Activated naive CD4-positive, alpha-beta T cell treated with anti-CD3 and anti-CD28 coated beads, Interleukin-2, amount 50 U/mL, for 72 hours (primary cell): ENCODE measurements around the gene EYA3. TPM values are rescaled to one million over a fixed set of nuclear protein-coding genes. Genes with fewer than 3 reads are reported as not detected.

Experiments
- ATAC-seq, 2 donors: fragments of 150-1000 bp; cut with Tn5 transposase; 2 replicates each; pipeline ENCODE4 v1.10.0; 2021; ENCODE audit warnings: mild to moderate bottlenecking in 2 of 2, moderate library complexity in 2 of 2
- DNase-seq, 2 donors: peaks; one replicate each; pipeline ENCODE4 v3.0.0; 2021 to 2022; ENCODE audit warnings: low spot score in 2 of 2
- H3K27ac Mint-ChIP-seq, 2 donors: one replicate each; pipeline ENCODE4 v1.8.0; 2022; ENCODE audit warnings: mild to moderate bottlenecking in 2 of 2, mixed read lengths in 2 of 2
- H3K36me3 Mint-ChIP-seq, 2 donors: one replicate each; pipeline ENCODE4 v1.8.0; 2022; ENCODE audit warnings: mixed read lengths in 2 of 2
- H3K9me3 Mint-ChIP-seq, 2 donors: one replicate each; pipeline ENCODE4 v1.8.0; 2022; ENCODE audit warnings: mixed read lengths in 2 of 2
- total RNA-seq, 2 donors: library from RNA; stranded (reverse); gene quantifications; one replicate each; pipeline ENCODE4 v1.2.3, GENCODE V29; 2022

EYA3 gene
- total RNA-seq, 2 donors from 2014 or later = 33.1 to 34.4 TPM

DNA sequence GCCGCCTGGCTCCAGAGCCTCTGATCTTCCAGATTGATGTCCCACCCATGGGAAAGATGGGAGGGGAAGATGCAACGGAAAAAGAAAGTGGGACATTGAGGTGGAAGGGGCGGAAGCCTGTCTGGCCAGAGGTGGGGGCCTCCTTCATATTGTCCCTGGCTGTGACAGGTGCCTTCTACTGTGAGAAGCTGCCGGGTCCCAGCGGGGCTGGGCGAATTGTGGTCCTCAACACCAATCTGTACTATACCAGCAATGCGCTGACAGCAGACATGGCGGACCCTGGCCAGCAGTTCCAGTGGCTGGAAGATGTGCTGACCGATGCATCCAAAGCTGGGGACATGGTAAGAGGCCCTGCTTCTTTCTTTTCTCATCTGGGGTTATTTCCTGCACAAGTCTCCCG, 134.2 kb downstream of the EYA3 start:
- DNase-seq = no peak
- Mint-ChIP-seq H3K9me3 (no peaks in the 10 kb centered on the region), H3K27ac (no peak overlapping the region), H3K36me3 (no peaks in the 10 kb centered on the region)
- ATAC-seq = no peak

- H3K36me3 Mint-ChIP-seq = no peaks in the 10 kb centered on the region
- no peak overlapping the region for H3K27ac Mint-ChIP-seq
- H3K9me3 Mint-ChIP-seq = no peaks in the 10 kb centered on the region
- ATAC-seq (no peak), DNase-seq (no peak)
Measured at GRCh38 chr1:27952147-27952546, 136.3 kb downstream of the EYA3 start.

- H3K27ac Mint-ChIP-seq = no peak overlapping the region
- no peak for DNase-seq
- ATAC-seq = no peak
- H3K36me3 Mint-ChIP-seq = no peaks in the 10 kb centered on the region
- no peaks in the 10 kb centered on the region for H3K9me3 Mint-ChIP-seq
Measured at GRCh38 chr1:27951396-27951795, 137.0 kb downstream of the EYA3 start.

GRCh38 chr1:27949027-27949426, 139.4 kb downstream of the EYA3 start:
- no peak overlapping the region for H3K27ac Mint-ChIP-seq
- no peaks in the 10 kb centered on the region for H3K36me3 Mint-ChIP-seq
- no peak for DNase-seq
- ATAC-seq = no peak
- H3K9me3 Mint-ChIP-seq = no peaks in the 10 kb centered on the region

DNA sequence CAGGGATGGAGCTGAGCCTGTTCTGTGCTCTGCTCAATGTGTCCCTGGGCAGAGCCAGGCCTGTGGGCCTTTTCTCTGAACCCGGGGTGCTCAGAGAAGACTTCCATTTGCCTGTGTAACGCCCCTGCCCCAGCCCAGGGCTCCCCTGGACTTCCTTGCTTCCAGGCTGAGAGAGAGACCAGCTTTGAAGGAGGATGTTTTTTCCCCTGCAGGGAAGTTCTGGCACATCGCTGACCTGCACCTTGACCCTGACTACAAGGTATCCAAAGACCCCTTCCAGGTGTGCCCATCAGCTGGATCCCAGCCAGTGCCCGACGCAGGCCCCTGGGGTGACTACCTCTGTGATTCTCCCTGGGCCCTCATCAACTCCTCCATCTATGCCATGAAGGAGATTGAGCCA, 143.4 kb downstream of the EYA3 start:
- Mint-ChIP-seq H3K36me3 (no peaks in the 10 kb centered on the region), H3K27ac (peak overlapping the region in 1 of 2 donors; percentile 82), H3K9me3 (no peaks in the 10 kb centered on the region)

GRCh38 chr1:27941671-27942540, 146.5 kb downstream of the EYA3 start:
- peak overlapping the region in 1 of 2 donors; percentile 79 for H3K27ac Mint-ChIP-seq
- DNase-seq = no peak
- no peak for ATAC-seq
- H3K9me3 Mint-ChIP-seq = no peaks in the 10 kb centered on the region
- no peaks in the 10 kb centered on the region for H3K36me3 Mint-ChIP-seq

More for the DNA sequence above, 143.4 kb downstream of the EYA3 start:
- ATAC-seq (no peak), DNase-seq (no peak)

GRCh38 chr1:27940870-27941560, 147.4 kb downstream of the EYA3 start:
- DNase-seq (no peak), ATAC-seq (no peak)
- no peaks in the 10 kb centered on the region for H3K36me3 Mint-ChIP-seq

DNA sequence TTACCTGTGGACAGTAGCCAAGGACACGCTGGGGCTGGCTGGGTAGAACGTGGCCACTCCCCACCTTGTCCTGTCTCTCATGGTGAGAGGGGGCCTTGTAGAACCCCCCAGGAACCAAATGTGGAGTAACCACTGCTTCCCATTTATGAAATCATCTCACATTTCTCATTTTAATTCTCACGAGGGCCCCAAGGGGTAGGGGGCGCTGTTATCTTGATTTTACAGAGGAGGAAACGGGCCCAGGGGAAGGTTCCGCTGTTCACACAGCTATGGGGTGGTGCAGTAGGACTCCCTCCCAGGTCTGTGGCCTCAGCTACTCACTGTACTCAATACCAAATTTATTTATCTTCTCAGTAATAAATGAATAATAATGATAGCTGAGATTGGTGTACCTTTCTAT, 148.1 kb downstream of the EYA3 start:
- ATAC-seq (peak; percentile 83 to 87), DNase-seq (peak in 1 of 2 donors; percentile 79)
- Mint-ChIP-seq H3K9me3 (no peaks in the 10 kb centered on the region), H3K27ac (peak overlapping the region; percentile 56 to 72), H3K36me3 (no peaks in the 10 kb centered on the region)

More at GRCh38 chr1:27940870-27941560, 147.4 kb downstream of the EYA3 start:
- Mint-ChIP-seq H3K9me3 (no peaks in the 10 kb centered on the region), H3K27ac (peak overlapping the region; percentile 72 to 79)

GRCh38 chr1:27938488-27938887, 149.9 kb downstream of the EYA3 start:
- ATAC-seq (no peak), DNase-seq (no peak)
- H3K9me3 Mint-ChIP-seq = no peaks in the 10 kb centered on the region
- H3K36me3 Mint-ChIP-seq = no peaks in the 10 kb centered on the region
- H3K27ac Mint-ChIP-seq = no peak overlapping the region

GRCh38 chr1:27937524-27937836, 150.9 kb downstream of the EYA3 start:
- no peaks in the 10 kb centered on the region for H3K9me3 Mint-ChIP-seq
- DNase-seq (no peak), ATAC-seq (no peak)
- no peak overlapping the region for H3K27ac Mint-ChIP-seq
- H3K36me3 Mint-ChIP-seq = no peaks in the 10 kb centered on the region

GRCh38 chr1:27936370-27936769, 152.0 kb downstream of the EYA3 start:
- Mint-ChIP-seq H3K9me3 (no peaks in the 10 kb centered on the region), H3K27ac (no peak overlapping the region), H3K36me3 (no peaks in the 10 kb centered on the region)
- ATAC-seq = no peak
- no peak for DNase-seq

DNA sequence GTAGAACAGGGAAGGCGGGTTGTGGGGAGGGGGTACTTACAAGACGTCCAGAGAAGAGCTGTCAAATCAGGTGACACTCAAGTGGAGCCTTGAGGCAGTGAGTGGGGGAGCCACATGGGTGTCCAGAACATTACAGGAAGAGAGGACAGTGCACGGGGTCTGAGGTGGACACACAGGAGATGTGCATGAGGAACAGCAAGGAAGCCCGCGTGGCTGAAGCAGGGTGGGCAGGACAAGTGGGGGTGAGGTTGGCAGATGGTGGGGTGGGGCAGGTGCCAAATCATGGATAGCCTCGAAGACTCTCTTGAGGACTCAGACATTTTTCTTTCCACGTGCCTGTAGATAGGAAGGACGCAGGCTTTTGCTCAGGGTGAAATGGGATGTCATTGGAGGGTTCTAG, 152.7 kb downstream of the EYA3 start:
- ATAC-seq = no peak
- DNase-seq = no peak
- Mint-ChIP-seq H3K27ac (no peak overlapping the region), H3K36me3 (no peaks in the 10 kb centered on the region), H3K9me3 (no peaks in the 10 kb centered on the region)

DNA sequence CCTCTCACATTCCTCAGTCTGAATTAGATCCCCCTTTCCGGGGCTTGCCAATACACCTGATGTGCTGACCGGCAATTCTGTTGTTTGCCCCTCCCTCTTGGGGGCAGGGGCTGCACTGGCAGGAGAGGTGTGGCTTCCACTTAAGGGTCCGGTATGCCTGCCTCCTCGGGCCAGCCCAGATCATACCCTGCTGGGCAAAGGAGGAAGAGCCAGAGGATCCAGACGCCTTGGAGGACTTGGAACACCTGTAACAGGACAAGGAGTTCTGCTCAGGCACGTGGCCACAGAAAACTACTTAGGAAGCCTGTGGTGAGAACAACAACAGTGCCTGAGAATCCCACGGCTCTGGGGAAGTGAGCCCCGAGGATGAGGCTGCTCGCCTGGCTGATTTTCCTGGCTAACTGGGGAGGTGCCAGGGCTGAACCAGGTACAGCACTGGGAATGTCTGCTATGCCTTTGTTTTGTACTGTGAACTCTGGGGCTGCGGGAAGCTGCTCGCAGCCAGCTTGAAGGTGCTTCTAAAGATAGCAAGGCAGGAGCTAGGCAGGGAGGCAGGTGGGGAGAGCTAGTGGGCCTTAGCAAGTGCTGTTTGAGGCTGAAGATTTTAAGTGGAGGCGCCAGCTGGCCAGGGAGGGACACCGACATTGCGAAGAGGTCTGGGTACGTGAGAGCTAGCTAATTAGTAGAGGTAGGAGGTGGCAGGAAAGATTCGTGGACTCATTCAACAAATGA, 153.4 kb downstream of the EYA3 start, which contains the start of gene SMPDL3B:
Gene SMPDL3B (plus strand): TSS at position 183 of the 732 bp plus-strand sequence. CDS start 184 bp downstream, at position 367.
- Mint-ChIP-seq H3K27ac (peak within 1 kb of the TSS in 1 of 2 donors; percentile 76), H3K9me3 (no peaks in the 10 kb centered on the region), H3K36me3 (no peaks in the 10 kb centered on the region)
- ATAC-seq (peak; percentile 59 to 77), DNase-seq (no peak)

- no peak for ATAC-seq
- no peak for DNase-seq
- Mint-ChIP-seq H3K36me3 (no peaks in the 10 kb centered on the region), H3K27ac (no peak overlapping the region), H3K9me3 (no peaks in the 10 kb centered on the region)
Measured at GRCh38 chr1:27931759-27932158, 156.7 kb downstream of the EYA3 start.

DNA sequence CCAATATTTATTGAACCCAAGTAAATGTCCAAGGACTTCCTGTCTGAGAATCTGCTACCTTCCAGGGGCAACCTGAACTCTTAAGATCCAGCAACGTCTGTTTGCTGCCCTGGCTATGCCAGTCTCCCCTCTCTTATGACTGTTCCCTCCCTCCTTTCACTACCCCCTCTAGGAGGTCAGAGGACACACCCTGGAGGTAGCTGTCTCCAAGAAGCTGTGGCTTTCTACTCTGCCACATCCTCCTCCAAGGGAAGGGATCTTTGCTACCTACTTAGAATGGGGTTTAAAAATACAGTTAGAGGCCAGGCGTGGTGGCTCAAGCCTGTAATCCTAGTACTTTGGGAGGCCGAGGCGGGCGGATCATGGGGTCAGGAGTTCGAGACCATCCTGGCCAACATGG, 157.2 kb downstream of the EYA3 start:
- Mint-ChIP-seq H3K36me3 (no peaks in the 10 kb centered on the region), H3K9me3 (no peaks in the 10 kb centered on the region), H3K27ac (no peak overlapping the region)
- no peak for ATAC-seq
- DNase-seq = no peak

GRCh38 chr1:27928216-27928954, 160.0 kb downstream of the EYA3 start:
- ATAC-seq = no peak
- Mint-ChIP-seq H3K27ac (no peak overlapping the region), H3K9me3 (no peaks in the 10 kb centered on the region), H3K36me3 (no peaks in the 10 kb centered on the region)
- DNase-seq = no peak
